HL-60/S4 treated with retinoic acid at 250 ng/mL for 4 days and 3 days (cell line): ENCODE measurements around the gene TOM1L2.

Source experiments
- in situ Hi-C: fragments of 300-500 bp; cut with MboI; formaldehyde crosslinking; loops from 2 replicates; pipeline ENCODE4 v1.7.0; 2022; ENCODE audit warnings: low sequenced_read_pairs

The TOM1L2 gene

DNA sequence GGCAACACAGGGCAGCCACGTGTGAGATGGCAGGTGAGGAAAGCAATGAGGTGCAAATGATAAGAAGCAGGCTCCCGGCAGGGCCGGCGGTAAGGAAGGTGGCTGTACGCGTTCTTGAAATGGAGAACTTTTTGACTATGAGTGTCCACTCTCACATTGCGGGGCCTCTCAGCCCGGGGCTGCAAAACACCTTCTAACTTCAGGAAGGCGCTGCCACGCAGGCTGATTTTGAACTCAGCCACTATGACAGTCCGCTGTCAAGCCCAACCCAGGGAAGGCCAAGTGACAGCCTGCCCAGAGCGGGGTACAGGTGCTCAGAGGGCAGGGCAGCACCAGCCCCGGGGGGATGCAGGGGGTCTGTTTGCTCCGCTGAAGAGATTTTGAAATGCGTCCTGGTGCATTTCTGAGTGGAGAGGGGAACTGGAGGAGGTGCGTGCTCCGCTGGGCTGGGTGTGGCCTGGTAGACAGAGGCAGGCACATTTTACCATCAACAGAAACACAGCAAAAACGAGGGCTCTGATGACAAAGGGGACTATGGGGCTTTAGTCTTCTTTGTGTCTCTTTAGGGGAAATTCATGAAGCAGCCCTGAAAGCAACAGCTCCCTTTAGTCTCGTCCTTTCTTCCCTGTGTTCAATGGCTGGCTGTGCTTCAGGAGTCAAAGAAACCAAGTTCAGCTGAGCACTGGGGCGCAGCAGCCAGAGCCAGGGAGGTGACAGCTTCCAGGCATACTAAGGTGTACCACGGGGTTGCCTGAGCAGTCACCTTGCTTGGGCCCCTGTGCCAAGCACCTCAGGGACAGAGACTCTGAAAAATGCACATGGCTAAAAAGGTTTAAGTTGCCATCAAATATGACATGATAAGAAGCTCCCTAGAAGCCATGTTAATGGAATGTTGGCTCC lies 120.8 kb downstream of the TOM1L2 start:
- in situ Hi-C loops, result no loop called here

DNA sequence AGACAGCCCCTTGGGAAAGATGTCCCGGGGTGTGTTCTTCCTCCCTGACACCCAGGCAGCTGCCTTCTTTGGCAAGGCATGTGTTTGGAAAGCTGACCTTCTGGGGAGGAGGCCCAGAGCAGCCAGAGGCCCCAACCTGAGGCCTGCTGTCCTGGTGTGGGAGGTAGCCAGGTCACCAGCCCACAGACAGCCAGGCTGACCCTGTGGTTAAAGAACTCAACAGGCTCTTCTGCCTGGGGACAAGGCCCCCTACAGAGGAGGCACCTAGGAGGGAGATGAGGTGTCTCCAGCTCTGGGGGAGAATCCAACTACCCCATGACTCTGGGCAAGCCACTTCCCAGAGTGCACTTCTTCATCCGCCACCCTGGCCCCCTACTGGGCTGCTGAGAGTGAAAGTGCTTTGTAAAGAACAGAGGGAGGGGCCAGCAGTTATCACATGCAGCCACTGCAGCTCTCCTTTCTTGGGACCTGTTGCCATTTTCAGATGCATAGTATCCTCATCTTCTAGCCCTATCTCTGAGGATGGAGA lies 122.3 kb downstream of the TOM1L2 start:
- in situ Hi-C loops, result no loop called here

DNA sequence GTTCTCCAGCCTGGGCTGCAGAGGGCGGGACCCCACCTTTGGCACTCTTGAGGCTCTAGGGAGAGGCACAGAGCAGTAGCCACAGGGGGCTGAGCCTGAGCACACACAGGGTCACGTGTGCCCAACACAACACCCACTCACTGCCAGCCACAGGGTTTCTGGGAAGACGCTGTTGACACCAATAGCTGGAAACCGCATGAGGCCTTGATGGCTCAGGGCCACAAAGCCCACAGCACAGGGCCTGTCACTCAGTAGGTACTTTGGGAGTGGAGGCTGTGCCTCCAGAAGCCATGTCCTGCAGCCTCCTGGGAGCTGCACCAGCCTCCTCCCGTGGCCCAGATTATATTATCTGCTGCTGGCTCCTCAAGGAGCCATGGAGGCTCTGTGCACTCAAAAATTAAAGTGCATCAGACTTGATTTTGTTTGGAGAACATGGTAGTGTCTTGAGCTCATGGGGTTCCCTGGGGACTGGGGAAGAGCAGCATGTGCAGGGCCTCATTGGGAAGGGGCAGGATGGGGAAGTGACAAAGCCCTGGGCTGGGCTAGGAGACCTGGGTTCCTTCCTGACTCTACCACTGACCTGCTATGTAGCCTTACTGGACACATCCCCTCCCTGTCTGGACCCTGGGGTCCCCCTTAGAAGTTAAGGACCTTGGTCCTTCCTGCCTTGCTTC lies 122.9 kb downstream of the TOM1L2 start:
- in situ Hi-C loops, result no loop called here

DNA sequence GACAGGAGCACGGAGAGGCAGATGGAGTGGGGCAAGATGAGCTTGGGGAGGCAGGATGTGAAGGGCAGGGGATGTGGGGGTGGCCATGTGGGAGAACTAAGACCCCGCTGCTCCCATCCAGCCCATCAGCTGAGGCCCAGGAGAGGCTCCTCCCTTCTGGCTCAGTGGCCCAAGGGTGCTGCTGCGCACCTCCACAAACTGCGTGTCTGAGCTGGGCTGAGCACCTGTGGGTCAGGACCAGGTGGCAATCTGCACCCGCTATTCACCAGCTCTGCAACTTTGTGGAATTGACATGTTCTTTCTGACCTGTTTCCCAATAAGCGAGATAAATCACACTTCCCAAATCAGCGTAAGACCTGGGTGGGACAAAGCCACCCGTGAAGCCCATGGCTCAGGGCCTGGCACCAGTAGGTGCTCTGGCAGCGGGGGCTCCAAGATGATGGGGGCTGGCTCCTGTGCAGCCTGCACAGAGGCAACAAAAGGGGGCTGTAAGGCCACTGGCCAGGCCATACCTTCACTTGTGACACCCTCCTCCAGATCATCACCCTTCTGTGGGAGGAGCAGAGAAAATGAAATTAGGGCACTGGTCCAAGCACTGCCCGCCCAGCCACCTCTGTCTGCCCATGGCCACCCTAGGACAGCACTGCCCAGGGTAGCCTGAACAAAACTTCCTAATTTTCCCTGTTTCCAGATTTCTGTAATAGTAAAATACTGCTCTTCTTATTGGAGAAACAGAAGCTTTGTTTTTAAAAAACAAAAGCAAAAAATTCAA lies 123.7 kb downstream of the TOM1L2 start:
- in situ Hi-C loops, result no loop called here

DNA sequence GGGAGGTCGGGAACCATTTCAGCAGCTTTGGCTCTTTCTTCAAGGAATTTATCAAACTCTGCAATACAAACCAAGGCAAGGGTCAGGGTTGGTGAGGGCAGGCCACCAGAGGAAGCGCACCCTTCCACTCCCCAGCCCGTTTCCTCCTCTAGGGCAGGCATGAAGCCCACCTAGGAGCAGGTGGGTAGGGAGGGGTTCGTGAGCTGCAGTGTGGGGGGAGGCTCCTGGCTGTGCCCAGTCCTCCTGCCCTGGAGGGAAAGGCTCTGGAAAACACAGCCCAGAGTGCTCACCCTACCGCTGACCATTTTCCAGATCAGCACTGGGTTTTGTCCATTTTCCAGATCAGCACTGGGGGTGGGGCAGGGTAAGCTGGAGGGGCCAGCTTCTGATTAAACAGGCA lies 124.5 kb downstream of the TOM1L2 start:
- in situ Hi-C loops, result no loop called here

DNA sequence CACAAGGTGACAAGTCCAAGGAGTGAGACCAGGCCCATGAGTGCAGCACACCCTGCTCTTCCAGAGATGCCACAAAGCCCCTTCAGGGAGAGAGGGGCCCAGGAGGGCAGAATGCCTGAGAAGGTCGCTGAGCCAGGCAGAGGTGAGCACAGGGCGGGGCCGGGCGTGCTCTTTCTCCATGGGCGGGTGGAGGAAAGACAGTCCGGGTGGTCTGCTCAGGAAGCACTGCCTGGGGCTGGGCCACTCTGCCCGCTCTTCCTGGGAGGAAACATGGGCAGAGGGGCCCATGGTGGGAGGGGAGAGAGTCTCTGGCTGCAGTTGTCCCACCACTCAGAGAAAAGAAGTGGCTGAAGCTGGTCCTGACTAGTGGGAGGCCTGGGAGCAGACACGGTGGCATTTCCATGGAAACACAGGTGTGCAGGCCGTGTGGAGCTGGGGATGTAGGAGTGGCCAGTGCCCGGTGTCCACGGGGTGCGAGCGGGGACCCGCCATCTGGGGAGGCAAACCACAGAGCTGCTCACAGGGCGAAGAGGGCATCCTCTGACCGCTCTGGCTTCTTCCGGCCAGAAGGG lies 125.0 kb downstream of the TOM1L2 start:
- in situ Hi-C loops, result no loop called here

DNA sequence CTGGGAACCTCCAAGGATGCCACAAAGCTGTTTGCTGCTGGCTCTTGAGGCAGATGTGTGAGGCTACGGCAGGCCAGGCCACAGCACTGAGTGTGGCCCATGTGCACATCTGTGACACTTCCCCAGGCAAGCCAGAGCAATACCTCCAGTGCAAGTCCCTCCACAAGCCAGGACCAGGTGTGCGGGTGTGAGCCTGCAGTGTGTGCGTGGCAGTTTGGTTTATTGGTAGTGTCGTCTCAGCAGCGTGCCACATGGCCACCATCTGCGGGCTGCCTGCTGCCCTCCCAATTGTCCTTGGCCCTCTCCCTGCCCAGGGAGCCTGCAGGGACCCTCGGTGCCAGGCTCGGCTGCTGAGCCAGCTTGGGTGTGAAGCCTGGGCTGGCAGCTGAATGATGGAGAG lies 125.6 kb downstream of the TOM1L2 start:
- in situ Hi-C loops, result no loop called here

DNA sequence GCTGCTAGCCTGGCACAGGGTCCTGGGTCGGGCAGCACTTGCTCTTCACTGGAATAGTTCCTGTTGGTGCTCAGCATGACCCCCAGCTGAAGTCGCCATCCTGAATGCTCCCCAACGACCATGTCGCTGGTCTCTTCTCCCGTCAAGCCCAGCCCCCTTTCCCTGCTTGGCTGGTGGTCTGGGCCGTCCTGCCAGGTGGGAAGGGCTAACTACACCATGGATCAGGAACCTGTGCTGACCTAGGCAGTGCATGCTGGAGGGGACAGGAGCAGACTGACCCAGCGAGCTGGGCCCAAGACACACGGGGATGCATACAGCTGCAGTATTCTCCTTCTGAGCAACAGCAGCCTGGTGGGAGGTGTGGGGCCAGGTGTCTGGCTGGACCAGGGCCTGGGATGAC lies 126.2 kb downstream of the TOM1L2 start:
- in situ Hi-C loops, result no loop called here

DNA sequence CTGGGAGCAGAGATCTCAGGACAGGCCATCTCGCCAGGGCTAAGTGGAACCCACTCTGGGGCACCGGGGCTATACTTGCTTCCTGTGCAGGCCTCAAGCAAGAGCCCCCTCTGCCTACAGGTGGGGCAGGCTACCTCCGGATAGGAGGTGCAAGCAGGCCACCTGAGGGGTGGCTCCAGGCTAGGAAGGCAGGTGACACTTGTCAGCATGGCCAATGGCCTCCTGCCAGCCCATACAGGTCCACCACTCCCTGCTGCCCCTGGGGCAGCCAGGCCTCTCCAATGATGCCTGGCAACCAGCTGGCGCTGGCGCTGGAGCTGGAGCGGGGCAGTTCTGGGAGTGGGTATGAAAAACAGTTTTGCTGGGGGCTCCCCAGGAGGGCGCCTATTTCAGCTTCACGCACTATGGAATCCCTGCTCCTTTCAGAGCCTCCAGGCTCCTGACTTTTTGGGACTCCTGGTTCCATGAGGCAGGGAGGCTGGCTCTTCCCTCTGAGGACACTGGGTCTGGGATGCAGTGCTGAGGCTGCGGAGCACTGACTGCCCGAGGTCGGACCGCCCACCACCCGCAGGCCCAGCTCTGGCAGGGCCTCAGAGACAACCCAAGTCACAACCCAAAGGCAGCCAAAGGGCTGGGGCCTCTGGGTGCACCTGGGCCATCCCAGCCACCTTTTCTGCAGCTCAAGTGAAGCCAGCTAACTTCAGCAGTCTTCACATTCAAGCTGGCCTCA lies 127.0 kb downstream of the TOM1L2 start:
- in situ Hi-C loops, result no loop called here

DNA sequence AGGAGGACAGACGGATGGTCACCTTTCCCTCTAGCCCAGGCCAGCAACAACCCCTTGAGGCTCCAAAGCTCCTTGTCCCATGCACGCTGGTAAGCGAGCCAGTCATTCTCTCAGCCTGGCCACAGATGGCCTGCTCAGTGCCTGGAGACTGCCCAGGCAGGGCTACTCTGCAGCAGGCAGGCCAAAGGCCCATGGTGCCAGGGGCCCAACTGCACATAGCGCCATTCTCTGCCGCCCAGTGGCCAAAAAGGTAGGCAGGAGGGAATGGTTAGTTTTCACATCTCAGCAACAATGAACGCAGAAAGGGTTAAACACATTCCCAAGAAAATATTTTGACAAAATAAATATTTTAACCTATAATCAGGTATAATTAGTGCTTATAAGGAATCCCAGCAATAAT lies 127.7 kb downstream of the TOM1L2 start:
- in situ Hi-C loops, result no loop called here

DNA sequence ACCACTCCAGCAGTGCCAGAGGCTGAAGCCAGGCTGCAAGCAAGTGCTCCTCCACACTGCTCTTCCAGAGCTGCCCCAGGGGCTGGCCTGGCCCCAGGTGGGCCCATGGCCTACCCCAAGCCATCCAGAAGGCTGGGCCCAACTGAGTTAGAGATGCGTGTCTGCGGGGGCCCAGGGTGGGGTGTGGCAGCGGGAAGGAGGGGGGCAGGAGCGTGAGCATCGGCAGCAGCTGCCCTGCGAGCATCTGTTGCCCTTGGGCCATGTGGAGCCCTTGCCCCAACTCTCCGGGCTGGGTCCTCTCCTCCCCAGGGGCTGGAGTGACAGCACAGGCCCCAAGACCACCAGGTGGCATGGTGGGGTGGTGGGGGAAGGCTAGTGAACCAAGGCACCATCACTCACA lies 128.1 kb downstream of the TOM1L2 start:
- in situ Hi-C loops, result no loop called here

DNA sequence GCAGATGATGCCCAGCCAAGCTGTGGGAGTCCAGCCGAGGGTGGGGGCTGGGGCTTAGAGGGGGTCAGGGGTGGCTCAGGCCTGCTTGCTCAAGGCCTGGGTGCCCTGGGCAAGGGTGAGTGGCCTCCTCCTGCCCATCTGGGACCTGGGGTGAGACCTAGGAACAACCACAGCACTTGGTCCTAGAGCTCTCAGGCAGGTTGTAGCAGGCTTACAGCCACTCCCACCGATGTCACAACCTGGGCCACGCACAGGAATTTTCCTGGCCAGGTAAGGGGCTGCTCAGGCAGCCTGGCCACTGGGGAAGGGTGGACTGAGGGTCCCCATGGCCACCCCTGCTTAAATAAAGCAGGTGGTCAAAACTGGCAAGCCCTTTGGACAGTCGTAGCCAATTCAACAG lies 129.1 kb downstream of the TOM1L2 start:
- in situ Hi-C loops, result no loop called here

DNA sequence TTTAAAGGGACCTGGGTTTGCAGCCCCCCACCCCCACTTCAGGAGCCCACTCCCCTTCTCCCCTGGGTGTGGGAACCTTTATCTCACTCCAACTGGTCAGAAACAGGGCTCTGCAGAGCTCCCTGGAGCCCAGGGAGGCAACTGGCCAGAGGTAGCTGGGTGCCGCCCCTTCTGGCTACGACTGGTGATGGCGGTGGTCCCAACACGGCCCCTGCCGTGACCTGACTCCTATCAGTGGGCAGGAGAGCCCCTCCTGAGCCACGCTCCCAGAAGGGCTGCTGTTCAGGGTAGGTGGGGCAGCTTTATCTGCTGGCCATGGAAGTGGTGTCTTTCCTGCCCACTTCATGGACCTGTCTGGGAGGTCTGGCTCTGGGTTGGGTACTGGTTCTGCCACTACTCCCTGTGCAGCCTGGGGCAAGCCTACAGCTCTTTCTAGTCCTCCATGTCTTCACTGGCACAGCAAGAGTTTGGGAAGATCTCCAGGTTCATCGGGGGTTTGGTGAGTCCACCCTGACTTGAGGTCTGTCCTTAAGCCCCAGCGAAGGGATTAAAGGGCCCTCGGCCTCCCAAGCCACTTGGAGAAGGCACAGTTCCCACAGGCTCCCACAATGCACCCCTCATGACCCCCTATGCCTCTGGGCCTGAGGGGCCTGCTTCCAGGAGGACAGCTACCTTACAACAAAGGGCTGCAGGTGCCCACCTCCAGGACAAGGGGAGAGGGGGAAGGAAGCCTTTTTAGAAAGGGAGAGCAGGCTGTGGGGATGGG lies 129.9 kb downstream of the TOM1L2 start:
- in situ Hi-C loops, result no loop called here

DNA sequence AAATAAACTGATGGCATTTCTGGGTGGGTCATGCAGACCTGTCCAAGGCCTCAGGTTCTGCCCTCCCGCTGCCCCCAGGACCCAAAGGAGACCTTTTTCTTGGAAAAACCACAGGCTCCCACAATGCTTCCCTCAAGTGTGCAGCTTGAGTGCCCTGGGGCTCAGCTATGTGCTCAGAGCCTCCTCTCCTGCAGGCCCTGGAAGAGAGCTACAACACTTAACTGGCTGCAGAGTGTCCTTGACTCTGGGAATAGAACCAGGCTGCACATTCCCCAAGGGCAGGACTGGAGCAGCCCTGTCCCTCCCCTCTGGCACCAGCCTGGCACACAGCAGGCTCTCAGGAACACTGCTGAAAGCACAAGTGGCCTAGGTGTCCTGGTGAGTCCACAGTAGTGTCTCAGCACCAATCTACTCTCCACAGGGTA lies 130.6 kb downstream of the TOM1L2 start:
- in situ Hi-C loops, result no loop called here

DNA sequence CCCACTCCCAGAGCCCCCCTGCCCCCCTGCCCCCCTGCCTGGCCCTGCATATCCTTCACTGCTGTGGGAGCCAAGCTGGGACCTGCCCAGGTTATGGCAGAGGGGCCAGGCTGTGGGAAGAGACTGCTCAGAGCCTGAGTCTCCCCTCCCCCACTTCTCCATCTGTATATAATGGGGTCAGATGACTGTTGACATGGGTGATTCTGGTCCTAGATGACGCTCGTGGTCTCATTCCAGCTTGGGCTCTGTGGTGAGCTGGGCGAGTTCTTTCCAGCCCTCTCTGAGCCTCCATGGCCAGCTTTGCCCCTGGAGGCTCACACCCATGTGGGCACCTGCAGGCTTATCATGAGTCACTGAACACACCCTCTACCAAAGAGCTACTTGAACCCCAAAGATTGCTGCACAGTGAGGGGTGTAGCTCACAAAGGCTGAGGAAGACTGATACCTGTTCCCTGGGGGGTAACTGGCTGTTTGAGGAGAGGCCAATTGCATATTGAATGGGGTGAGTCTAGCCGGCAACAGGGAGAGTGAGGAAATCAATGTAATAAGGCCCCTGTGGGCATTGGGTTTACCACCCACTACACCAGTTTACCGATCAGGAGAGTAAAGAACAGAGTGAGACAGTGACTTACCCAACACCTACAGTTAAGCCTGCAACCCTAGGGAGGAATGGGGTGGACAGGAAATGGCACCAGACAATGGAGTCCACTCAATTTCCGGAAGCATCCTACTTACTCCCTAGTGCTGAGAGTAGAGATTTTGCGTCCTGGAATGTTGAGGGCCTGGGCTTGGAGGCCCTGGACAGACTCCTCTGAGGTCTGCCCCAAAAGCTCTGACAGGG lies 131.2 kb downstream of the TOM1L2 start:
- in situ Hi-C loops, result no loop called here

DNA sequence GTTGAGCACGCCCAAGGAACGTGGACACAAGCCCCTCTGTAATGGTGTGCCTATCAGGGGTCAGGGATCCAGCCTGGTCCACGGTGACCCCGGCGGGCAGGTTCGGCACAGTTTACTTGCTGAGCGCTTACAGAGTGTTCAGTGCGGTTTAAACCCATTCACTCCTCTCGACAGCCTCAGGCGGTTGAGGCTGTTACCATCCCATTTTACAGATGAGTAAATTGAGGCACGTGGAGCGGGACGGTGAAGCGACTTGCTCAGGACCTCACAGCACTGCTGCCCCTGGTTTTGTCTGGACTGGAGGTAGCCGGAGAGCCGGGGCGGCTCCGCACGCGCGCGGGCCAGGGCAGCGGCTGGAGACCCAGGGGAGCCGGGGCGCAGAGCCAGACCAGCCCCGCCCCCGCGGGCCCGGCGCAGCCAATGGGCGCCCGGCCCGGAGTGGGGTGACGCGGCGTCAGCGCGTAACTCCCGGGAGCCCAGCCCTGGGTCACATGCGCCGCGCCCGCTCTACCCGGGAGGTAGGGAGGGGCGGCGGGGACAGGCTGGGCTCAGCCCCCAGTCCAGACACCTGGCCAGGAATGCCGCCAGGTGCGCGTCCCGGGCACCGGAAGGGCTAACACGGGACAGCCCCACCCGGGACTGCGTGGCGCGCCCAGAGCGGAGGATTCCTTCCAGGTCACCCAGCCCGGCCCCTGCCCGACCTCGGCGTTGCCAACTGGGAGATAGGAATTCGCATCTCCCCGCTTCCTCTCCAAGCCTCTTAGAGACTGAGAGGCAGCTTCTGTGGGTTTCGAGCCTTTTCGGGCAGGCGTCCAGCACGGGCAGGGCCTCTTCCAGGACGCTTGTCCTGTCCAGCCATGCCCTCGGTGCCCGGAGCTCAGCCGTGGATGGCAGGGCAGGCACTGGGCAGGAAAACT lies 132.2 kb downstream of the TOM1L2 start:
- in situ Hi-C loops, result no loop called here
